Transverse colon (tissue), 4 donors: ENCODE results near the gene SEPTIN2.

Experiments
- POLR2A ChIP-seq: fragments of 450-650 bp; IDR thresholded peaks from one replicate; pipeline ENCODE4 v1.6.1; 2016; ENCODE audit warnings: antibody characterized with exemption, mild to moderate bottlenecking, moderate library complexity
- POLR2AphosphoS5 ChIP-seq, 3 donors: sonication (generic); formaldehyde crosslinking; IDR thresholded peaks; one replicate each; pipeline ENCODE4 v1.6.1; 2016; ENCODE audit warnings: antibody characterized with exemption in 3 of 3
- TF ChIP-seq, protein P1 (sequence below), 5 experiments: fragments of 200-600 bp in 3 of 5; fragments of 450-650 bp in 2 of 5; sonication (generic) in 3 of 5; IDR thresholded peaks; 1 replicate in 2 of 5; 2 replicates in 3 of 5; pipeline ENCODE4 v1.5.1; 2016 to 2017; ENCODE audit warnings: antibody characterized with exemption in 5 of 5, inconsistent platforms in 3 of 5, mild to moderate bottlenecking in 2 of 5, moderate library complexity in 1 of 5

DNA sequence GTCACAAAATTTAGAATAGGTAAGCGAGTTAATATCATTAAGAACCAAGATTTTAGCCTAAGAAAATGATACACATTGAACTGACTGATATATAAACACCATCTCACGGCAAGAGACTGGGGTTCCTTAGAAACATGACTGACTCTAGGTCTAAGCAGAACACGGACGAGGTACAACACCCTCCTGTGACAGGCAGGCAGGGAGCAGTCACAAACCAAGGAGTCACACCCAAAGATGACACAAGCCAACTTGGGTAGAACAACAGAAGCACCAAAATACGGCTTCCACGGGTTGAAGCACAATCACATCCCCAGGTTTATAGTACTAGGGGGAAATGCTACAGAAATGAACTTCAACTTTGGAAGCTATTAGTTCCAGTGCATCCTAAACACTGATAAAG is 24.6 kb upstream of the SEPTIN2 start:
- TF ChIP-seq, protein P1, sequence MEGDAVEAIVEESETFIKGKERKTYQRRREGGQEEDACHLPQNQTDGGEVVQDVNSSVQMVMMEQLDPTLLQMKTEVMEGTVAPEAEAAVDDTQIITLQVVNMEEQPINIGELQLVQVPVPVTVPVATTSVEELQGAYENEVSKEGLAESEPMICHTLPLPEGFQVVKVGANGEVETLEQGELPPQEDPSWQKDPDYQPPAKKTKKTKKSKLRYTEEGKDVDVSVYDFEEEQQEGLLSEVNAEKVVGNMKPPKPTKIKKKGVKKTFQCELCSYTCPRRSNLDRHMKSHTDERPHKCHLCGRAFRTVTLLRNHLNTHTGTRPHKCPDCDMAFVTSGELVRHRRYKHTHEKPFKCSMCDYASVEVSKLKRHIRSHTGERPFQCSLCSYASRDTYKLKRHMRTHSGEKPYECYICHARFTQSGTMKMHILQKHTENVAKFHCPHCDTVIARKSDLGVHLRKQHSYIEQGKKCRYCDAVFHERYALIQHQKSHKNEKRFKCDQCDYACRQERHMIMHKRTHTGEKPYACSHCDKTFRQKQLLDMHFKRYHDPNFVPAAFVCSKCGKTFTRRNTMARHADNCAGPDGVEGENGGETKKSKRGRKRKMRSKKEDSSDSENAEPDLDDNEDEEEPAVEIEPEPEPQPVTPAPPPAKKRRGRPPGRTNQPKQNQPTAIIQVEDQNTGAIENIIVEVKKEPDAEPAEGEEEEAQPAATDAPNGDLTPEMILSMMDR (IDR thresholded peaks at IDR 0.05): no peak
- TF ChIP-seq POLR2AphosphoS5 (IDR thresholded peaks at IDR 0.05) (no peak), POLR2A (no peak)
